Large intestine (tissue), 3 donors: ENCODE results near the gene TP53I11. TPM values are rescaled to one million over a fixed set of nuclear protein-coding genes. Genes with fewer than 3 reads are reported as not detected.

ENCODE experiments used
- DNase-seq, 2 donors: peaks; one replicate each; pipeline versions ENCODE4 v3.0.0 to v3.0.0-alpha.2; 2013
- H3K27ac ChIP-seq: one replicate; pipeline ENCODE4 v1.5.1; 2013; ENCODE audit warnings: low read length
- H3K27me3 ChIP-seq: 2 replicates; pipeline ENCODE4 v1.6.1; 2013; ENCODE audit warnings: low read length; ENCODE audit not compliant: control insufficient read depth, insufficient read depth
- H3K36me3 ChIP-seq: 2 replicates; pipeline ENCODE4 v1.6.1; 2013; ENCODE audit warnings: low read length; ENCODE audit not compliant: control insufficient read depth, insufficient read depth
- H3K4me1 ChIP-seq: one replicate; pipeline ENCODE4 v1.6.1; 2013; ENCODE audit warnings: low read length; ENCODE audit not compliant: control insufficient read depth, insufficient read depth
- H3K4me3 ChIP-seq: one replicate; pipeline ENCODE4 v1.5.1; 2013; ENCODE audit warnings: low read length
- H3K9me3 ChIP-seq: one replicate; pipeline ENCODE4 v1.6.1; 2013; ENCODE audit warnings: mild to moderate bottlenecking, low read depth, low read length, moderate library complexity; ENCODE audit not compliant: control insufficient read depth
- WGBS: methylation state at CpG from one replicate; pipeline ENCODE4 v1.1.5; 2013; ENCODE audit warnings: low lambda C conversion rate; ENCODE audit not compliant: insufficient coverage; 5-methylcytosine and 5-hydroxymethylcytosine counted together
- polyA plus RNA-seq: library from polyadenylated mRNA; unstranded; fragments of 120-200 nt; gene quantifications from one replicate; pipeline ENCODE4 v1.2.1, GENCODE V29; 2013

TP53I11 gene
- polyA plus RNA-seq, 1 donor = 59.4 TPM

- WGBS = no CpG with 5 or more reads among the region's 4 CpGs
- Histone ChIP-seq H3K27me3 (no peaks in the 10 kb centered on the region), H3K9me3 (no peaks in the 10 kb centered on the region), H3K36me3 (peaks cover 22% of the 10 kb centered on the region), H3K4me3 (no peak overlapping the region), H3K27ac (no peak overlapping the region), H3K4me1 (no peaks in the 10 kb centered on the region)
- DNase-seq = no peak
These were observed 21.9 kb downstream of the TP53I11 start for GRCh38 chr11:44928816-44929215.

DNA sequence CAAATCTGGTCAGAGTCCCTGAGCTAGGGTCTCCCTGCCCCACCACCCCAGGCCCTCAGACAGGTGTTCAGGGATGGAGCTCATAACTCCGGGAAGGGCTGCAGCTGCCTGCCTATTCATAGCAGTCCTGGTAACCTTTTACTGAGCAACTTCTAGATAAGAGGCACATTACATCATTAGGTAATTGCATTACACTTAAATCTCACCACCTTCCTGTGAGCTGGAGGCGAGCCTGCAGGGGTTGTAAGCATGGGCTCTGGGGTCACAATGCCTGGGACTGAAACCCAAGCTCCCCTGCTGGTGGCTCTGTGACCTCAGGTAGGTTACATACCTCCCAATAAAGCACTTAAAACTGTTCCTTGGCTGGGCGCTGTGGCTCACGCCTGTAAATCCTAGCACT lies 22.5 kb downstream of the TP53I11 start:
- no peaks in the 10 kb centered on the region for H3K4me1 ChIP-seq
- WGBS = no CpG with 5 or more reads among the region's 4 CpGs
- H3K4me3 ChIP-seq = no peak overlapping the region
- H3K27ac ChIP-seq = no peak overlapping the region
- H3K9me3 ChIP-seq = no peaks in the 10 kb centered on the region
- DNase-seq = no peak
- peaks cover 24% of the 10 kb centered on the region for H3K36me3 ChIP-seq
- H3K27me3 ChIP-seq = no peaks in the 10 kb centered on the region

DNA sequence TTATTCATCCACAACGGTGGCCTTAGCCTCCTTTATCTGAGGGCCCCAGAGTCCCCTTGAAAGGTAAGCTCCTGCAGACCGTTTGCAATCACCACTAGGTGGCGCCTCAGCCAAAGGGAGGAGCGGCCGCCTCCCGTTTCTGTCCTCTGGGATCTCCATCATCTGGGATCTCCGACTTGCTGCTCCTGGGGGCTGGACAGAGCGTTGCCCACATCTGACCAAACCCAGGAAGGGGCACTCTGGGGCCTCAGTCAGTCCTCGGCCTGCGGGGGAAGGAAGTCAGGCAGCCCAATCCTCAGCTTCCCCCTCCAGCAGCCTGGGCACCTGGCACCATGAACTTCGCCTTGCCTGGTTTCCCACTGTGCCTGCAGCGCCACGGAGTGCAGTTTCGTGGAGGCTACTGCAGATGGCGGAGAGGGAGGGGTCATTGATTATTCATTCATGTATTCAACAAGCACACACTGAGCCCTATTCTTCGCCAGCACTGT lies 23.5 kb downstream of the TP53I11 start:
- Histone ChIP-seq H3K9me3 (no peaks in the 10 kb centered on the region), H3K36me3 (peaks cover 28% of the 10 kb centered on the region), H3K27me3 (no peaks in the 10 kb centered on the region), H3K4me3 (no peak overlapping the region), H3K4me1 (no peaks in the 10 kb centered on the region), H3K27ac (no peak overlapping the region)
- whole genome bisulfite sequencing = no CpG with 5 or more reads among the region's 16 CpGs
- DNase-seq = peak; percentile 49 to 56

DNA sequence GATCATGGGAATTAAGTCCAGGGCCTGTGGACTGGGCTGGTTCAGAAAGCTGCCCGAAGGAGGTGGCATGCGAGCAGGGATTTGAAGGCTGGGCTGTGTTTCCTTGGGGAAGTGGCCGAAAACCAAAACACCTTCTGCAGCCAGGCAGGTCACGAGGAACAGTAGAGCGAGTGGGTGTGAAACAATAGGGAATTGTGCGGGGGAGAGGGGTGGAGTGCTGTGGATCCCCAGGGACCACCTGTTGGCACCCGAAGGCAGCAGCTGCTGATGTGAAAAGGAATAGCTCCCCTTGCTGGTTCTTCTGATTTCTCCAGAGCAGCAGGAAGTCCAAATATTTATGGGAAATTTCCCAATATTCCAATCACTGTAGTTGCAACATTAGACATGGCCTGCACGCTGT lies 24.6 kb downstream of the TP53I11 start:
- no peaks in the 10 kb centered on the region for H3K4me1 ChIP-seq
- no peak overlapping the region for H3K4me3 ChIP-seq
- H3K27me3 ChIP-seq = no peaks in the 10 kb centered on the region
- no peaks in the 10 kb centered on the region for H3K9me3 ChIP-seq
- no peak overlapping the region for H3K27ac ChIP-seq
- H3K36me3 ChIP-seq = peaks cover 33% of the 10 kb centered on the region
- no CpG with 5 or more reads among the region's 8 CpGs for WGBS
- DNase-seq = no peak

DNA sequence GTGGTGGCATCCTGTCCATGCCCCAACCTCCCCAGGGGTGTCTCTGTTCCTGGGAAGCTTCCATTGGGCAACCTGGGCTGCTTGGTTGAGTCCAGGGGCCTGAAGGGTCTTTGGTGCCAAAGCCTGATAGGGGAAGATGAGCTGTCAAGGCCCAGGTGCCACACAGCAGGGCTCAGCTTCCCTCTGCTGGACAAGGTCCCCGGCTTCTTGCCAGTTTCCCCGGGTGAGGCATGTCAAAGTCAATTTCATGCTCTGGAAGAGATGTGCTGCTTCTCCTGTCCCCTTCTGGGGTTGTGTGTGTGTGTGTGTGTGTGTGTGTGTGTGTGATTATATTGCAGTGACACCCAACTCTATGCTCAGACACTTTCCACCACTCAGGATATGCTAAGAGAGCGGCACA lies 26.9 kb downstream of the TP53I11 start:
- Histone ChIP-seq H3K4me3 (no peak overlapping the region), H3K4me1 (no peaks in the 10 kb centered on the region), H3K27me3 (no peaks in the 10 kb centered on the region), H3K9me3 (no peaks in the 10 kb centered on the region), H3K27ac (no peak overlapping the region), H3K36me3 (peaks cover 37% of the 10 kb centered on the region)
- no peak for DNase-seq
- no CpG with 5 or more reads among the region's 3 CpGs for WGBS

- H3K4me1 ChIP-seq = no peaks in the 10 kb centered on the region
- H3K36me3 ChIP-seq = peaks cover 38% of the 10 kb centered on the region
- no peaks in the 10 kb centered on the region for H3K9me3 ChIP-seq
- H3K27ac ChIP-seq = no peak overlapping the region
- H3K27me3 ChIP-seq = no peaks in the 10 kb centered on the region
- H3K4me3 ChIP-seq = no peak overlapping the region
- WGBS = no CpG with 5 or more reads among the region's 7 CpGs
- no peak for DNase-seq
These were observed 27.6 kb downstream of the TP53I11 start for GRCh38 chr11:44923115-44923514.

DNA sequence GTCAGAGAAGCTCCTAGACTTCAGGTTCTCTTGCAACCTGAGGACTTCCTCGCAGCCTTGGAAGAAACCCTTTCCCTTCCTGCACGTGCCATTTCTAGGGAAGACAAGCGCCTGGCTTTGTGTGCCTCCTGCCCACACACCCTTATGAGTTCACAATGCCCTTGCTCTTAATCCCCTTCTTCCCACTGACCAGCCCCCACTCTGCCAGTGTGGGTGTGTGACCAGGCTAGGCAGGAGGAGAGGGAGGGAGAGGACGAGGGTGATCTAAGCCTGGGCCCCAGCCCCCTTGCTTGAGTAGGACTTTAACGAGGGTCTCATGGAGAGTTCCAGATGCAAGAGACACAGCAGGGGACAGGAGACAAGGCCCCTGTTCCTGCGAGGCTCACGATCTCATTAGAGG lies 30.2 kb downstream of the TP53I11 start:
- H3K9me3 ChIP-seq = no peaks in the 10 kb centered on the region
- no peak for DNase-seq
- no peak overlapping the region for H3K27ac ChIP-seq
- H3K4me3 ChIP-seq = no peak overlapping the region
- H3K27me3 ChIP-seq = no peaks in the 10 kb centered on the region
- peaks cover 50% of the 10 kb centered on the region for H3K36me3 ChIP-seq
- H3K4me1 ChIP-seq = no peaks in the 10 kb centered on the region
- WGBS = no CpG with 5 or more reads among the region's 7 CpGs

DNA sequence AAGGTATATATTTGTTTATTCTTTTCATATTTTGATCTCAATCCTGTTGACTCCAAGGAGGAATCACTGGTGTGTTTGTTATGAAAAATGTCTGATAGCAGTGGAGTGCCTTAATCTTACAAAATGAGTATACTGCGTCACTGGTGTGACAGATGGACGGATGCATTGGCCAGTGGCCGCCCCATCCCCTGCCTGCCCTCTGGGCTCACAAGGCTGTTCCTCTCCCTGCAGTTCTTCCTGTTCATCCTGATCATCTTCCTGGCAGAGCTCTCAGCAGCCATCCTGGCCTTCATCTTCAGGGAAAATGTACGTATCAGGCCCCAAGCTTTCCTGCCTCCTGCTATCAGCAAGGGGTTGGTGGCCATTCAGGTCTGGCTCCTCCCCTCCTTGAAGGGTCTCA lies 32.9 kb downstream of the TP53I11 start:
- no peak for DNase-seq
- Histone ChIP-seq H3K4me1 (peaks cover 6% of the 10 kb centered on the region), H3K4me3 (no peak overlapping the region), H3K27me3 (no peaks in the 10 kb centered on the region), H3K36me3 (peaks cover 50% of the 10 kb centered on the region), H3K27ac (no peak overlapping the region), H3K9me3 (no peaks in the 10 kb centered on the region)
- WGBS = no CpG with 5 or more reads among the region's 4 CpGs

DNA sequence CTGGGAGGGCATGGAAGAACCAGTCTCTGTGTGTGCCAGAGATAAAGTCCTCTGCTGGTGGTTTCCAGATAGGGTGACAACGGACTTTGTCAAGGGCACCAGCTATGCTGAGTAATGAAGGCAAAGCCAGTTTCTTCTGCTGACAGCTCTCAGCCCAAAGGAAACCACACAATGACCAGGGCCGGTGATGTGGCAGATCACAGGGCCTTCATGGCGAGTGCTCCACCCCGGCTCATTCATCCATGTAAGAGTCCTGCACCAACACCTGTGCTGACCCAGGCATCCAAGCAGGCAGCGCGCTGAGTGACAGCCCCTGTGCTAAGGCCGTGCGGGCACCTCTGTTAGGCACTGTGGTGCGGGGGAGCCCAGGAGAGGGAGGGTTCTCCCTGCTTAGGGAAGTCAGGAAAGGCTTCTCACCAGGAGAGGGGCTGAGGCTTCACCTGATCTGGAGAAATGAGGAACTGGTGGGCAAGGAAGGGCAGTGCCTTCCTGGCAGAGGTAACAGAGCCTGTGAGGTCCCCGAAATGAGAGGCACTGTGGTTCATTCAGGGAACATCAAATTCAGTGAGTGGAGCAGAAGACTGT lies 33.8 kb downstream of the TP53I11 start:
- WGBS = no CpG with 5 or more reads among the region's 10 CpGs
- no peak overlapping the region for H3K4me3 ChIP-seq
- peaks cover 6% of the 10 kb centered on the region for H3K4me1 ChIP-seq
- H3K9me3 ChIP-seq = no peaks in the 10 kb centered on the region
- peaks cover 47% of the 10 kb centered on the region for H3K36me3 ChIP-seq
- no peak overlapping the region for H3K27ac ChIP-seq
- H3K27me3 ChIP-seq = no peaks in the 10 kb centered on the region
- no peak for DNase-seq

- Histone ChIP-seq H3K27me3 (no peaks in the 10 kb centered on the region), H3K4me3 (no peak overlapping the region), H3K36me3 (peaks cover 44% of the 10 kb centered on the region), H3K27ac (no peak overlapping the region), H3K9me3 (no peaks in the 10 kb centered on the region), H3K4me1 (peaks cover 9% of the 10 kb centered on the region)
- no peak for DNase-seq
- no CpG with 5 or more reads among the region's 8 CpGs for WGBS
These were observed 34.4 kb downstream of the TP53I11 start for GRCh38 chr11:44916331-44916730.

GRCh38 chr11:44915621-44916020 lies 35.1 kb downstream of the TP53I11 start:
- Histone ChIP-seq H3K27ac (no peak overlapping the region), H3K4me3 (no peak overlapping the region), H3K9me3 (no peaks in the 10 kb centered on the region), H3K36me3 (peaks cover 41% of the 10 kb centered on the region), H3K27me3 (no peaks in the 10 kb centered on the region), H3K4me1 (peaks cover 13% of the 10 kb centered on the region)
- DNase-seq = no peak
- WGBS = no CpG with 5 or more reads among the region's 10 CpGs
